VCaP (cell line): ENCODE measurements around the gene POLR3H.

Experiments
- H3K27ac ChIP-seq: fragments of 450-650 bp; 2 replicates; pipeline ENCODE4 v1.5.1; 2017
- TF ChIP-seq, protein P1 (sequence below): fragments of 450-650 bp; conservative IDR thresholded peaks from 2 replicates; pipeline ENCODE4 v1.5.1; 2017; ENCODE audit warnings: mild to moderate bottlenecking, moderate library complexity

POLR3H gene

DNA sequence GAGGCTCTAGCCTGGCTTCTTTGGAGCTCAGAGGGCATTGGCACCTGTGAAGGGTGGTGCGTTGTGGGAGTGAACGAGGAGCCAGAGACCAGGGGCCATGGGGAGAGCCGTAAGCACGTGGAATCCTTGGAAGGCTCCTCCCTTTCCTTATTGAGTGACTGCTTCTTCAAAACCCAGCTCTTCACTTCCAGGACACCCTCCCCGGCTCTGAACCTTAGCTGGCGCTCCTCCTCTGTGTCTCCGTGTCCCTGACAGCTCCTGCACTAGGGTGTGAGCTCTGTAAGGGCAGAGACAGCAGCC is 26.3 kb downstream of the POLR3H start:
- no peak overlapping the region for H3K27ac ChIP-seq

DNA sequence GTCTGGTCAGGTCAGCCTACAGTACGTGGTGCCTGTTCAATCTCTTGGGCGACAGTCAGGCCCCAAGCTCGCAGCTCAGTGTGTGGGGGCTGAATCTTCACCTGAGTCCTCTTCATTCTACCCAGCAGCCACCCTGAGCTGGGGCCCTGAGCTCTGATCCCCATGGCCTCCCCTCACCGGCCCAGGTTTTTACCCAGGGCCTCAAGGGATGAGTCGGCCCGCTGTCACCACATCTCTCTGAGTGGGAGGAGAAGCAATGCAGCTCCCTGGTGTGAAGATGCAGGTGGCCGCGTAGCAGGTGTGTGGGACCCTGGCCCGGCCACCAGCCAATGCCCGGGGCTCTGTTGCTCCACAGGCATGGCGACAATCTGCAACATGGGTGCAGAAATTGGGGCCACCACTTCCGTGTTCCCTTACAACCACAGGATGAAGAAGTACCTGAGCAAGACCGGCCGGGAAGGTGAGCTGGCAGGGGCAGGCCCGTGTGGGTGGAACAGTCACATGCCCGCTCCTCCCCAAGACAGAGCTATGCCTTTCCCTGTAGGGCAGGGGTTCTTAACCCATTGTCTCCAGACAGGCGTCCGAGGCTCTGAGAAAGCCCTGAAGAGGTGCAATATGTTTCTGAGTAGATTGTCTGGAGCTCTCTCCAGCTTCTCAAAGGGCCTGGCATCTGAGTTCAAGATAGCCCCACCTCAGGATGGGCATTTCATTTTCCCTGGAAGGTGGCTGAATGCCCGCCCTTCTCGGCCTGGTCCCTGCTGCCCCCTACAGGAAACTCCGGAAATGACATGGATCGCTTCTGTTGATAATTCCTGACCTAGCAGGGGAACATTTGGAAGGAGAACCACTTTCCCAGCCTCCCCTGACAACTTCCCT is 26.9 kb downstream of the POLR3H start:
- no peak overlapping the region for H3K27ac ChIP-seq
- TF ChIP-seq, protein P1, sequence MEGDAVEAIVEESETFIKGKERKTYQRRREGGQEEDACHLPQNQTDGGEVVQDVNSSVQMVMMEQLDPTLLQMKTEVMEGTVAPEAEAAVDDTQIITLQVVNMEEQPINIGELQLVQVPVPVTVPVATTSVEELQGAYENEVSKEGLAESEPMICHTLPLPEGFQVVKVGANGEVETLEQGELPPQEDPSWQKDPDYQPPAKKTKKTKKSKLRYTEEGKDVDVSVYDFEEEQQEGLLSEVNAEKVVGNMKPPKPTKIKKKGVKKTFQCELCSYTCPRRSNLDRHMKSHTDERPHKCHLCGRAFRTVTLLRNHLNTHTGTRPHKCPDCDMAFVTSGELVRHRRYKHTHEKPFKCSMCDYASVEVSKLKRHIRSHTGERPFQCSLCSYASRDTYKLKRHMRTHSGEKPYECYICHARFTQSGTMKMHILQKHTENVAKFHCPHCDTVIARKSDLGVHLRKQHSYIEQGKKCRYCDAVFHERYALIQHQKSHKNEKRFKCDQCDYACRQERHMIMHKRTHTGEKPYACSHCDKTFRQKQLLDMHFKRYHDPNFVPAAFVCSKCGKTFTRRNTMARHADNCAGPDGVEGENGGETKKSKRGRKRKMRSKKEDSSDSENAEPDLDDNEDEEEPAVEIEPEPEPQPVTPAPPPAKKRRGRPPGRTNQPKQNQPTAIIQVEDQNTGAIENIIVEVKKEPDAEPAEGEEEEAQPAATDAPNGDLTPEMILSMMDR: peak; percentile 89

More for the DNA sequence above, 26.3 kb downstream of the POLR3H start:
- TF ChIP-seq, protein P1: peak; percentile 5

DNA sequence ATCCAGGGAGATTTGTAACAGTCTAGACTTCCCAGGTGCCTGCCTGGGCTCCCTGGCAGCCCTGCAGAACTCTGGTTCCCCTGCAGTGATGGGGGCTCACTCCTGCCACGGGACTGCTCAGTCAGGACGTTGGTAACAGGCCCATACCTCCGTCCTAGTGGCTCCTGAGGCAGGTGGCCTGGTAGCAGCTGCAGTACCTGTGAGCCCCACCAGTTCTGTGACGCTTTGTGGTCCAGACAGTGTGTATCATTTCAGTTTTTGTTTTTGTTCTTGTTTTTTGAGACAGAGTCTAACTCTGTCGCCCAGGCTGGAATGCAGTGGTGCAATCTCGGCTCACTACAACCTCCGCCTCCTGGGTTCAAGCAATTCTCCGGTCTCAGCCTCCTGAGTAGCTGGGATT is 27.8 kb downstream of the POLR3H start:
- no peak overlapping the region for H3K27ac ChIP-seq
- TF ChIP-seq, protein P1: no peak

DNA sequence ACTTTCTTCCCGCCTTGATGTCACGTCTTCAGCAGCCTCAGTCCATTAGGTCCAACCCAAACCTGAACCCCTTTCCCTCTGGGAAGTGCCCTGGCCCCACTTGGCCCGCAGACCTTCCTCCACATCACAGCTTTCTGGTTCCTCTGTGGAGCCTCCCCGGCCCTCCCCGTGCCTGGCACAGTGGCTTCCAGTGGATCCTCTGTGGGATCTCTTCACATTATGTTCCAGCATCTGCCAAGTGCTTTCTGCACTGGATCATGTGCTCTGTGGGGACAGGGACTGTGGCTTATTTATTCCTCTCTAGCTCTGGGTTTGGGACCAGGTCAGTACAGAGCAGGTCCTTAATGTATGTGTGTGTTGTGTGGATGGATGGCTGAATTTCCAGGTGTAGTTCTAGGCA is 30.9 kb downstream of the POLR3H start:
- TF ChIP-seq, protein P1: no peak
- no peak overlapping the region for H3K27ac ChIP-seq

DNA sequence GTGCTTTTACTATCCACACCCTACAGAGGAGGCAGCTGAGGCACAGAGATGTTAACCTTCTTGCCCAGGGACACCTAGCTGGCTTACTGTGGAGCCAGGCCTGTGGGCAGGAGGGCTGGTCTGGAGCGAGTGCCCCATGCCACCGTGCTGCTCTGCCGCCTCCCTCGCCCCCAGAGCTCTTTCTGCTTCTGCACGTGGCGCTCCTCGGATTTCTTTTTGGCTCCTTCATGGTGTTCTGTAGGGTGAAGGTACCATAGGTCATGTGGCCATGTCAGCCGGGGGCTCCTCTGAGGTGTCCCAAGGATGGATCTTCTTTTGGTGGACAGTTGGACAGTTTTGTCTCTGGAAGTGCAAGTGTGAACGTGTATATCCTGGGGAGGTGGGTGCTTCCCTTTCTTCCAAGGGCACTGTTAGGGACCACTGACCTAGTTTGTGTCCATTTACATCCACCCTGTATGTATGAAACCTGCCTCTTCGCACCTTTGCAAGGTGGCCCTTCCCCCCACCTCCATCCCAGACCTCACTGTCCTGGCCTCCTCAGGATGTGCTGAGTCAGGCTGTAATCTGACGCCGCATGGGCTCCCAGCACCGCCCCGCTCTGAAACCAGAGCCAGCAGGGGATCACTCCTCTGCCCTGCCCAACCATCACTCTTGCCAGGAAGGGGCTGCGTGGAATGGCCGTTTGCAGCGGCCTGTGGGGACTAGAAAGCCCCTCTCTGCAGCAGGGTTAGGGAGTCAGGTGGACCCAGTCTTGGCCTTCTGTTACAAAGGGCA is 31.7 kb downstream of the POLR3H start:
- no peak overlapping the region for H3K27ac ChIP-seq
- TF ChIP-seq, protein P1: no peak

DNA sequence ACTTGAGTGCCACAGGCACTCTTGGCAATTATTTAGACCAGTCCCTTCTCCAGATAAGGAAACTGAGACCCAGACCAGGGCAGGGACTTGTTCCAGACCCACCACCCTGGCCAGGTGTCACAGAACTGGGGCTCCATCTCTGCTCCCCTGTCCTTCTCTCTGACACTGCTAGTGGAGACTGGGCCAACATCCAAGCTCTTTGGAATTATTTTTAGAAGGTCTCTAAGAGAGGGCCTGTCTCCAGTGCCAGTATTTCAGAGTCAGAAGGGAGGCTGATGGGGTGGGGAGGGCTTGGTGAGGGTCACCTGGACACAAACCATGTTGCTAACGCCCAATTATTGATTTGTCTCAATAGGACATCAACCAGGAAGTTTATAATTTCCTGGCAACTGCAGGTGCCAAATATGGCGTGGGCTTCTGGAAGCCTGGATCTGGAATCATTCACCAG is 32.7 kb downstream of the POLR3H start:
- TF ChIP-seq, protein P1: no peak
- H3K27ac ChIP-seq: no peak overlapping the region

DNA sequence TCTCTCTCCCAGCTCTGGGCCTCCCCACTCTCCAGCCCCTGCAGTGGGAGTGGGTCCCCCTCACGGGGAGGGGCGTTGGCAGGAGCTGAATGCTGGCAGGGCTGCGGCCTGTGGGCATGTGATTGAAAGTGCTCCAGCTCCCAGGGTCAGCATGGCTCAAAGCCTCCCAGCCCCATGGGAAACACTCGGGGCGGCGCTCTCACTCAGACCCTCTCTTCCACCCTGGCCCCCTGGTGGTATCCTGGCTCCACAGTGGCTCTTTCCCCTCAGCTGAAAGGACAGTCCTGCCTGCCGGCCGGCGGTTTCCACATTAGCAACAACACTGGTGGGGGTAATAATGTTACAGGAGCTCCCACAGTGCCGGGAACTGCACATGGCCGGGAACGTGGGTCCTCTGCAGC is 35.5 kb downstream of the POLR3H start:
- H3K27ac ChIP-seq: no peak overlapping the region
- TF ChIP-seq, protein P1: no peak
